H1 (cell line): ENCODE measurements around the gene TGM6. TPM values are rescaled to one million over a fixed set of nuclear protein-coding genes. Genes with fewer than 3 reads are reported as not detected.

ENCODE experiments used
- BACH1 ChIP-seq: IDR thresholded peaks from 2 replicates; pipeline ENCODE4 v1.6.1; 2012; ENCODE audit warnings: low read length, improper control_type of control experiment
- GTF2F1 ChIP-seq: IDR thresholded peaks from 2 replicates; pipeline ENCODE4 v1.6.1; 2012; ENCODE audit warnings: low read depth, low read length, improper control_type of control experiment, borderline replicate concordance
- RFX5 ChIP-seq: IDR thresholded peaks from 2 replicates; pipeline ENCODE4 v1.6.1; 2011; ENCODE audit warnings: low read depth, low read length, improper control_type of control experiment, borderline replicate concordance
- TEAD4 ChIP-seq: IDR thresholded peaks from 2 replicates; pipeline ENCODE4 v1.6.1; 2012; ENCODE audit warnings: low read depth, low read length, inconsistent platforms, mixed read lengths
- polyA plus RNA-seq, 7 experiments: library from polyadenylated mRNA; depleted of rRNA in 3 of 7; stranded (reverse) in 5 of 7; unstranded in 2 of 7; fragments of >200 nt in 5 of 7; fragments of 200-250 nt in 2 of 7; gene quantifications; 1 replicate in 5 of 7; 2 replicates in 1 of 7; 4 replicates in 1 of 7; pipeline versions ENCODE4 v1.2.1 to v1.2.3, GENCODE V29; 2011 to 2013; ENCODE audit warnings: missing spikeins in 2 of 7, mixed read lengths in 2 of 7
- total RNA-seq: library from RNA; stranded (reverse); fragmentation: NEBNext Ultra II Directional; extraction: Animal tissue kit (Norgen Biotek cat#: 25700); gene quantifications from 2 replicates; pipeline ENCODE4 v1.2.1, GENCODE V29; 2021
- TF ChIP-seq, protein P1 (sequence below): fragments of 300-600 bp; sonication (generic); IDR thresholded peaks from 2 replicates; pipeline ENCODE4 v1.7.1; 2012; ENCODE audit warnings: low read length, moderate library complexity, mild to moderate bottlenecking, inconsistent platforms; ENCODE audit not compliant: insufficient replicate concordance

TGM6 gene
- total and polyA plus RNA-seq, 2 of the 8 experiments (the other 6 are each of a cell fraction or from before 2014, with no cell fraction given): 0.03 TPM; not detected in 1

DNA sequence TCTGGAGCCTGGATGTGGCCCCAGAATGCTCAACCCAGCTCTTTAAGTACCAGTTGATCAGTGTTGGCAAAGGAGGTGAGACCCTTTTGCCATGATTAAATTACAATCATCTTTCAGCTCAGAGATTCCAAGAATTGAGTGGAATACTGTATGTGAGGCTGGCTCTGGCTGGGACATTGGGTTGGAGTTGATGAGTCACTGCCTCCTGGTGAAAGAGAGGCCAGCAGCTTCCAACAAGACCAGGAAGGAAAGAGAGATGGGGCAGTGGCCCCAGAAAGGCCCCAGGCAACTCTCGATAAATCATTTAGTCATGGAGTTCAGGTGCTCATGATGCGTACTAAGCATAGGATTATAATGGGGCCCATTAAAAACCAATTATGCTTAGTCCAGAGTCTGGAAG lies 2.1 kb downstream of the TGM6 start (continued):
- TF ChIP-seq BACH1 (no peak), RFX5 (no peak), TEAD4 (no peak), GTF2F1 (no peak)
- TF ChIP-seq, protein P1, sequence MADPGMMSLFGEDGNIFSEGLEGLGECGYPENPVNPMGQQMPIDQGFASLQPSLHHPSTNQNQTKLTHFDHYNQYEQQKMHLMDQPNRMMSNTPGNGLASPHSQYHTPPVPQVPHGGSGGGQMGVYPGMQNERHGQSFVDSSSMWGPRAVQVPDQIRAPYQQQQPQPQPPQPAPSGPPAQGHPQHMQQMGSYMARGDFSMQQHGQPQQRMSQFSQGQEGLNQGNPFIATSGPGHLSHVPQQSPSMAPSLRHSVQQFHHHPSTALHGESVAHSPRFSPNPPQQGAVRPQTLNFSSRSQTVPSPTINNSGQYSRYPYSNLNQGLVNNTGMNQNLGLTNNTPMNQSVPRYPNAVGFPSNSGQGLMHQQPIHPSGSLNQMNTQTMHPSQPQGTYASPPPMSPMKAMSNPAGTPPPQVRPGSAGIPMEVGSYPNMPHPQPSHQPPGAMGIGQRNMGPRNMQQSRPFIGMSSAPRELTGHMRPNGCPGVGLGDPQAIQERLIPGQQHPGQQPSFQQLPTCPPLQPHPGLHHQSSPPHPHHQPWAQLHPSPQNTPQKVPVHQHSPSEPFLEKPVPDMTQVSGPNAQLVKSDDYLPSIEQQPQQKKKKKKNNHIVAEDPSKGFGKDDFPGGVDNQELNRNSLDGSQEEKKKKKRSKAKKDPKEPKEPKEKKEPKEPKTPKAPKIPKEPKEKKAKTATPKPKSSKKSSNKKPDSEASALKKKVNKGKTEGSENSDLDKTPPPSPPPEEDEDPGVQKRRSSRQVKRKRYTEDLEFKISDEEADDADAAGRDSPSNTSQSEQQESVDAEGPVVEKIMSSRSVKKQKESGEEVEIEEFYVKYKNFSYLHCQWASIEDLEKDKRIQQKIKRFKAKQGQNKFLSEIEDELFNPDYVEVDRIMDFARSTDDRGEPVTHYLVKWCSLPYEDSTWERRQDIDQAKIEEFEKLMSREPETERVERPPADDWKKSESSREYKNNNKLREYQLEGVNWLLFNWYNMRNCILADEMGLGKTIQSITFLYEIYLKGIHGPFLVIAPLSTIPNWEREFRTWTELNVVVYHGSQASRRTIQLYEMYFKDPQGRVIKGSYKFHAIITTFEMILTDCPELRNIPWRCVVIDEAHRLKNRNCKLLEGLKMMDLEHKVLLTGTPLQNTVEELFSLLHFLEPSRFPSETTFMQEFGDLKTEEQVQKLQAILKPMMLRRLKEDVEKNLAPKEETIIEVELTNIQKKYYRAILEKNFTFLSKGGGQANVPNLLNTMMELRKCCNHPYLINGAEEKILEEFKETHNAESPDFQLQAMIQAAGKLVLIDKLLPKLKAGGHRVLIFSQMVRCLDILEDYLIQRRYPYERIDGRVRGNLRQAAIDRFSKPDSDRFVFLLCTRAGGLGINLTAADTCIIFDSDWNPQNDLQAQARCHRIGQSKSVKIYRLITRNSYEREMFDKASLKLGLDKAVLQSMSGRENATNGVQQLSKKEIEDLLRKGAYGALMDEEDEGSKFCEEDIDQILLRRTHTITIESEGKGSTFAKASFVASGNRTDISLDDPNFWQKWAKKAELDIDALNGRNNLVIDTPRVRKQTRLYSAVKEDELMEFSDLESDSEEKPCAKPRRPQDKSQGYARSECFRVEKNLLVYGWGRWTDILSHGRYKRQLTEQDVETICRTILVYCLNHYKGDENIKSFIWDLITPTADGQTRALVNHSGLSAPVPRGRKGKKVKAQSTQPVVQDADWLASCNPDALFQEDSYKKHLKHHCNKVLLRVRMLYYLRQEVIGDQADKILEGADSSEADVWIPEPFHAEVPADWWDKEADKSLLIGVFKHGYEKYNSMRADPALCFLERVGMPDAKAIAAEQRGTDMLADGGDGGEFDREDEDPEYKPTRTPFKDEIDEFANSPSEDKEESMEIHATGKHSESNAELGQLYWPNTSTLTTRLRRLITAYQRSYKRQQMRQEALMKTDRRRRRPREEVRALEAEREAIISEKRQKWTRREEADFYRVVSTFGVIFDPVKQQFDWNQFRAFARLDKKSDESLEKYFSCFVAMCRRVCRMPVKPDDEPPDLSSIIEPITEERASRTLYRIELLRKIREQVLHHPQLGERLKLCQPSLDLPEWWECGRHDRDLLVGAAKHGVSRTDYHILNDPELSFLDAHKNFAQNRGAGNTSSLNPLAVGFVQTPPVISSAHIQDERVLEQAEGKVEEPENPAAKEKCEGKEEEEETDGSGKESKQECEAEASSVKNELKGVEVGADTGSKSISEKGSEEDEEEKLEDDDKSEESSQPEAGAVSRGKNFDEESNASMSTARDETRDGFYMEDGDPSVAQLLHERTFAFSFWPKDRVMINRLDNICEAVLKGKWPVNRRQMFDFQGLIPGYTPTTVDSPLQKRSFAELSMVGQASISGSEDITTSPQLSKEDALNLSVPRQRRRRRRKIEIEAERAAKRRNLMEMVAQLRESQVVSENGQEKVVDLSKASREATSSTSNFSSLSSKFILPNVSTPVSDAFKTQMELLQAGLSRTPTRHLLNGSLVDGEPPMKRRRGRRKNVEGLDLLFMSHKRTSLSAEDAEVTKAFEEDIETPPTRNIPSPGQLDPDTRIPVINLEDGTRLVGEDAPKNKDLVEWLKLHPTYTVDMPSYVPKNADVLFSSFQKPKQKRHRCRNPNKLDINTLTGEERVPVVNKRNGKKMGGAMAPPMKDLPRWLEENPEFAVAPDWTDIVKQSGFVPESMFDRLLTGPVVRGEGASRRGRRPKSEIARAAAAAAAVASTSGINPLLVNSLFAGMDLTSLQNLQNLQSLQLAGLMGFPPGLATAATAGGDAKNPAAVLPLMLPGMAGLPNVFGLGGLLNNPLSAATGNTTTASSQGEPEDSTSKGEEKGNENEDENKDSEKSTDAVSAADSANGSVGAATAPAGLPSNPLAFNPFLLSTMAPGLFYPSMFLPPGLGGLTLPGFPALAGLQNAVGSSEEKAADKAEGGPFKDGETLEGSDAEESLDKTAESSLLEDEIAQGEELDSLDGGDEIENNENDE: no peak
- TF ChIP-seq, all 59 proteins: peak for 0
